GM12875 (cell line): ENCODE data around the gene LARGE1.

Experiments used
- H3K4me3 ChIP-seq: one replicate; pipeline ENCODE4 v1.5.1; 2011; ENCODE audit warnings: low read depth, low read length, control low read depth
- TF ChIP-seq, protein P1 (sequence below): IDR thresholded peaks from 2 replicates; pipeline ENCODE4 v1.5.1; 2011; ENCODE audit warnings: low read depth, mild to moderate bottlenecking, control low read depth, inconsistent platforms, low read length, moderate library complexity, borderline replicate concordance; ENCODE audit not compliant: insufficient read depth

The LARGE1 gene

DNA sequence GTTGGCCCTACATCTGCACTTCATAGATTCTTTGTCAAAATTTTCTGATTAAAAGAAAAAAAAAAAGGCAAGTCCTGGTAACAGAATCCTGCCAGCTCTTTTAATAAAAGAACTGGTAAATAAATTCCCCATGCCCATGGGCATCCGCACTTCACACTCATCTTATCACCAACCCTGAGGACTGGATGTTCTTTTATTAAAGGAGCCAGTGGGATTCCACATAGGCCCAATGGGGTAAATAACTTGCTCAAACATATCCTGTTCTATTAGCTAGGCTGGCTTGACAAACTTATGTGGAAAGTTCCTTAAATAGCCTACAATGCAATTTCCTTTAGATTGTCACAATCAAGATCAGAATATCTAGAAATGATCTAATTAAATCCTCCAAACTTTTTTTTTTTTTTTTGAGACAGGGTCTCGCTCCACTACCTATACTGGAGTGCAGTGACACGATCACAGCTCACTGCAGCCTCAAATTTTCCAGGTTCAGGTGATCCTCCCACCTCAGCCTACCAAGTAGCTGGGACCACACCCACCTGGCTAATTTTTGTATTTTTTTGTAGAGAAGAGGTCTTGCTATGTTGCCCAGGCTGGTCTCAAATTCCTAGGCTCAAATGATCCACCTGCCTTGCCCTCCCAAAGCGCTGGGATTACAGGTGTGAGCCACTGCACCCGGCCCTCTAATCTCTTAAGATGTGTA is 380.9 kb downstream of the LARGE1 start:
- H3K4me3 ChIP-seq = no peak overlapping the region
- TF ChIP-seq, protein P1, sequence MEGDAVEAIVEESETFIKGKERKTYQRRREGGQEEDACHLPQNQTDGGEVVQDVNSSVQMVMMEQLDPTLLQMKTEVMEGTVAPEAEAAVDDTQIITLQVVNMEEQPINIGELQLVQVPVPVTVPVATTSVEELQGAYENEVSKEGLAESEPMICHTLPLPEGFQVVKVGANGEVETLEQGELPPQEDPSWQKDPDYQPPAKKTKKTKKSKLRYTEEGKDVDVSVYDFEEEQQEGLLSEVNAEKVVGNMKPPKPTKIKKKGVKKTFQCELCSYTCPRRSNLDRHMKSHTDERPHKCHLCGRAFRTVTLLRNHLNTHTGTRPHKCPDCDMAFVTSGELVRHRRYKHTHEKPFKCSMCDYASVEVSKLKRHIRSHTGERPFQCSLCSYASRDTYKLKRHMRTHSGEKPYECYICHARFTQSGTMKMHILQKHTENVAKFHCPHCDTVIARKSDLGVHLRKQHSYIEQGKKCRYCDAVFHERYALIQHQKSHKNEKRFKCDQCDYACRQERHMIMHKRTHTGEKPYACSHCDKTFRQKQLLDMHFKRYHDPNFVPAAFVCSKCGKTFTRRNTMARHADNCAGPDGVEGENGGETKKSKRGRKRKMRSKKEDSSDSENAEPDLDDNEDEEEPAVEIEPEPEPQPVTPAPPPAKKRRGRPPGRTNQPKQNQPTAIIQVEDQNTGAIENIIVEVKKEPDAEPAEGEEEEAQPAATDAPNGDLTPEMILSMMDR = no peak

DNA sequence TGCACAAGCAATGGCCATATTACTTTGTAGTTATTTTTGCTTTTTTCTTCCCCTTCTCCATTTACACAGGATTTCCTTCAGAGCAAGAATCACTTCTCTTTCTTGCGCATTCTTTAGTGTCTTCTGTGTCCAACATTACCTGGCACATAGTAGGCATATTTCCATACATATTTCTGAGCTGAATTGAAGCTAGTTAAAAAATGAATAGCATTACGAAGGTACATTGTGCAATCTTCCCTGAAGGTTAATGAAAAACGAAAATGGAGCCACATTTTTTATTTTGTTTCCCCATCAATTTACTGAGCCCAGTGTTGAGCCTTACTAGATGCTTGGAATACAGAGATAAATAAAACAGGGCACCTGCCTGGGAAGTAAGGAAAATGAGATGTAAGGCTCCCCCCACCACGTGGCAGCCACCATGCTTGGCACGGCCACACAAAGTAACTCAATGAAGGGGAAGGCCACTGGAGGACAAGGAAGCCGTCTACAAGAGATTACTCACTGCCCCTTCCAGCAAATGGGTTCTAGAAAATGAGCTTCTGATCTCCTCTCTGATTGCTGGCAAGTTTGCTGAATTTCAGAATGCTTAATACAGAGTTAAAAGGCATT is 381.9 kb downstream of the LARGE1 start:
- no peak overlapping the region for H3K4me3 ChIP-seq
- TF ChIP-seq, protein P1 = no peak

DNA sequence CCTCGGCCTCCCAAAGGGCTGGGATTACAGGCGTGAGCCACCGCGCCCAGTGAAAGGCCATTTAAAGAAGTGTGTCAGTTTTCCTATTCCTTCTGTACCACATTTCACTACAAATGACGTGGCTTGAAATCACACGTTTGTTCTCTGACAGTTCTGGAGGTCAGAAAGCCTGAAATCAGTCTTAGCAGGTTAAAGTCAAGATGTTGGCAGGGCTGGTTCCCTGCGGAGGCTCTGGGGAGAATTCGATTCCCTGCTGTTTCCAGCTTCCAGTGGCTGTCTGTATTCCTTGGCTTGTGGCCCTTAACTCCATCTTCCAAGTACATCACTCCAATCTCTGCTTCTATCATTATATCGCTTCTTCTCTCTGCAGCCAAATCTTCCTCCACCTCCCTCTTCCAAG is 383.2 kb downstream of the LARGE1 start:
- TF ChIP-seq, protein P1 = no peak
- H3K4me3 ChIP-seq = no peak overlapping the region

DNA sequence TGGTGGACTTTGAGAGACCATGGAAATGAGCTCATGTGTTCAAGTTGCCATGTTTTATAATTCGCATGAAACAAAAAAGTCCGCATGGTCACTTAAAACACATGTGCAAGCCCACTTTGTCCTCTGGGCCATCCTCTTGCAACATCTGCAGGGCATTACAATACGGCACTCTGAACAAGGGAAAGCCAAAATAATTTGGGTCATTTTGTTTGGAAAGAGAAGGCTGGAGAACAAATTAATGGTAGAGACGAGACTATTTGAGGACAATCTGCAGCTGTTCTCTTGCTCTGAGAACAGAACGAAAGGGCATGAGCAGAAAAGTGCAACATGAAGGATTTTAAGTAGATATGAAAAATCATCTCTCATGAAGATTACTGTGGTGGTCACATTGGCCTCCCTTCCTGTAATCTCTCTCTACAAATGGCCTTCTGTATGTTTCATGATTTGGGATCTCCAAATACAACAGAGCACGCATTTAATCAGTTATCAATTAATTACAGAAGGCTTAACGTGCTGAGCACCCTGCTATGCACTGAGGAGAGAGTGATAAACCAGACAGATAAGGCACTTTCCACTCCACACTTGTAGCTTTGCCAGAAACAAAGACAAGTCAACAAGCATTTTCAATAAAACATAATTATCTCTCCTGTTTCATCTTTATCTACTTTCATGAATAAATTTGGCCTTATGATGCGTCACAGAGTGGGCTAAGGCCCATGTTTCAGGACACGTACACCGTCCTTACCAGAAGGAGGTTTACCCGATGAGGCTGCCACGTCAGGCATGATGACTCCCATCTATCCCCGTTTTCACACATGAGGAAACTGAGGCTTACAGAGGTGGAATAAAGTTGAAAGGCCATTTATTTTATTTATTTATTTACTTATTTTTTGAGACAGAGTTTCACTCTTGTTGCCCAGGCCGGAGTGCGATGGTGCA is 384.1 kb downstream of the LARGE1 start:
- TF ChIP-seq, protein P1 = no peak

DNA sequence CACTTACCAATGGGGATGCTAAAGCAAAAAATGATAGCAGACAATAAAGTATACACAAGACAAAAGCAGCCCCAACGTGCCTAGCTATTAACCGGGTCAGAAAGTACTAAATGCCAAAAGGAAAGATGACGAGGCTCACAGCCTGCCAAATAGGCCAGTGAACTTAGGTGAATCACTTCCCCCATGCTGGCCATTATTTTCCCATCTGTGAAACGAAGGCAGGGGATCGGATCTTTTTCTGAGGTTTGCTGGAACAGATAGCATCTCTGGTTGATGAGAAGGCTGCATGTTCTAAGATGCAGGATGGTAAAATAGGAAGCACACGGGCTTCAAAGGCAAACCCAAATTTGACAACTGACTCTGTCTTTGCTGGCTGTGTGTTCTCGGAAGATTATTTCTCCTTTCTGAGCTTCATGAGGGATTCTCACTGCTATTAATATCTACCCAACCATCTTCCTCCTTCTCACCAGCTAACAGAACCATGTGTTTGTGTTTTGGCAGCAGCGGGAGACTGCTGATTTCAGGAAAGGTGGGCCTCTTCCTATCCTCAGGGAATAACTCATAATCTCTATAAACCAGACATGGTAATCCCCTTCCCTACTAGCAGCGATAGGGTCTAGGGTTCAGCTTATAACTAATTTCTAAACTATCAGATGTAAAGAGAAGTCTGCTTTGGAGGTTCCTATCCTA is 390.7 kb downstream of the LARGE1 start:
- H3K4me3 ChIP-seq = no peak overlapping the region
- TF ChIP-seq, protein P1 = no peak

More for the DNA sequence above, 384.1 kb downstream of the LARGE1 start:
- H3K4me3 ChIP-seq = no peak overlapping the region

DNA sequence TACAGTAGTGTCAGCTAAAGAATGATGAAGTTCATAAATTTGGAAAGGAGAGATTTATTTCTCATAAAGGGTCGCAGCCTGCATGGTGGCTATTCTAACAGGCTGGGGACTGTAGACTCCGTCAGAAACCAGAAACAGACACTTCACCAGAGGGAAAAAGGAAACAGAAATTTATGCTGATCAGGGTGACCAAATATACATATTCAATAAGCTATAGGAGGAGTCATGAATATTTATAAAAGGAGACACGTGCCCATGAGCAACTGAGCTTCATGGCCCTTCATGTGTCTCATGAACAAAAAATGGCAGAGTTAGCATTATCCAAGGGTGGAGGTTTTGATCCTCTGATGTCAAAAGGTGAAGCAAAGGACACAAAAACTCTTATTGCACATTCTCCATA is 392.1 kb downstream of the LARGE1 start:
- TF ChIP-seq, protein P1 = no peak
- H3K4me3 ChIP-seq = no peak overlapping the region
